SK-N-SH (cell line): ENCODE results near the gene SLC10A6. TPM values are rescaled to one million over a fixed set of nuclear protein-coding genes. Genes with fewer than 3 reads are reported as not detected.
A peak's percentile ranks its signal among the peaks of the same experiment; 100 is the strongest.

Experiments used
- CTCF ChIA-PET: fragments of 300-600, 350-600 bp; formaldehyde crosslinking; extraction: SDS; loops from one replicate; lab custom pipeline; 2021; lab: Yijun Ruan, JAX
- POLR2A ChIA-PET: fragments of 350-600 bp; sonication (Branson Sonifier 250); formaldehyde crosslinking; extraction: SDS; loops from one replicate; lab custom pipeline; 2020; ENCODE audit warnings: antibody characterized with exemption, inconsistent platforms; lab: Yijun Ruan, JAX
- DNase-seq: peaks from one replicate; pipeline ENCODE4 v3.0.0; 2012
- H2AFZ ChIP-seq: fragments of 200-600 bp; sonication (generic); 2 replicates; pipeline ENCODE4 v1.8.1; 2016; ENCODE audit warnings: antibody characterized with exemption, mild to moderate bottlenecking, low read depth
- H3F3A ChIP-seq: fragments of 200-600 bp; sonication (generic); replicated peaks from 2 replicates; pipeline ENCODE3; 2016; ENCODE audit warnings: antibody characterized with exemption, mild to moderate bottlenecking; ENCODE audit not compliant: insufficient read depth
- H3K27ac ChIP-seq, 2 experiments: fragments of 200-500 bp in 1 of 2; fragments of 200-600 bp in 1 of 2; sonication (Bioruptor generic) in 1 of 2; sonication (generic), shearing (Covaris generic) in 1 of 2; 2 replicates each; pipeline versions ENCODE4 v1.5.1 to v1.6.1; 2014 to 2016; ENCODE audit warnings: low read depth in 2 of 2, inconsistent platforms in 1 of 2, low read length in 1 of 2, mild to moderate bottlenecking in 1 of 2, mixed read lengths in 1 of 2
- H3K27me3 ChIP-seq: fragments of 200-600 bp; sonication (generic), shearing (Covaris generic); 2 replicates; pipeline ENCODE4 v1.6.1; 2016; ENCODE audit warnings: mixed run types; ENCODE audit not compliant: insufficient read depth
- H3K36me3 ChIP-seq, 2 experiments: fragments of 200-500 bp in 1 of 2; fragments of 200-600 bp in 1 of 2; sonication (Bioruptor generic) in 1 of 2; sonication (generic) in 1 of 2; replicated peaks in 1 of 2; 2 replicates each; pipeline versions ENCODE3 to v1.5.1; 2014 to 2016; ENCODE audit warnings: low read length in 1 of 2, mild to moderate bottlenecking in 1 of 2; ENCODE audit not compliant: insufficient read depth in 2 of 2, control insufficient read depth in 1 of 2
- H3K4me1 ChIP-seq, 2 experiments: fragments of 200-500 bp in 1 of 2; fragments of 200-600 bp in 1 of 2; sonication (Bioruptor generic) in 1 of 2; sonication (generic), shearing (Covaris generic) in 1 of 2; 2 replicates each; pipeline versions ENCODE4 v1.5.1 to v1.6.1; 2014 to 2016; ENCODE audit warnings: low read depth in 1 of 2, low read length in 1 of 2, mixed run types in 1 of 2; ENCODE audit not compliant: insufficient read depth in 2 of 2, control insufficient read depth in 1 of 2
- H3K4me2 ChIP-seq: fragments of 200-600 bp; sonication (generic), shearing (Covaris generic); 2 replicates; pipeline ENCODE4 v1.6.1; 2017; ENCODE audit warnings: mixed run types
- H3K4me3 ChIP-seq, 2 experiments: fragments of 200-500 bp in 1 of 2; fragments of 200-600 bp in 1 of 2; sonication (Bioruptor generic) in 1 of 2; sonication (generic), shearing (Covaris generic) in 1 of 2; 2 replicates each; pipeline versions ENCODE4 v1.5.1 to v1.8.1; 2014 to 2016; ENCODE audit warnings: low read depth in 2 of 2, inconsistent platforms in 1 of 2, low read length in 1 of 2, mild to moderate bottlenecking in 1 of 2, mixed read lengths in 1 of 2, moderate library complexity in 1 of 2
- H3K79me2 ChIP-seq: fragments of 200-600 bp; sonication (generic); 2 replicates; pipeline ENCODE4 v1.8.1; 2017; ENCODE audit warnings: mild to moderate bottlenecking; ENCODE audit not compliant: insufficient read depth
- H3K9ac ChIP-seq: fragments of 200-600 bp; sonication (generic); 2 replicates; pipeline ENCODE4 v1.6.1; 2017; ENCODE audit warnings: mixed run types
- H3K9me2 ChIP-seq: fragments of 200-600 bp; sonication (generic); 2 replicates; pipeline ENCODE4 v1.6.1; 2017; ENCODE audit warnings: mixed run types
- H3K9me3 ChIP-seq: fragments of 200-600 bp; sonication (generic); 2 replicates; pipeline ENCODE4 v1.6.1; 2017; ENCODE audit warnings: mixed run types, mild to moderate bottlenecking, moderate library complexity
- H4K20me1 ChIP-seq: fragments of 200-600 bp; sonication (generic); 2 replicates; pipeline ENCODE4 v1.6.1; 2017; ENCODE audit warnings: mild to moderate bottlenecking, mixed run types; ENCODE audit not compliant: insufficient read depth
- CHD2 ChIP-seq: fragments of 150-350 bp; IDR thresholded peaks from 2 replicates; pipeline ENCODE4 v1.6.1; 2018; ENCODE audit warnings: low read length; ENCODE audit not compliant: partially characterized antibody
- EP300 ChIP-seq, 2 experiments: IDR thresholded peaks; 2 replicates each; pipeline versions ENCODE4 v1.4.0 to v1.6.1; 2012; ENCODE audit warnings: borderline replicate concordance in 1 of 2, low read depth in 1 of 2, low read length in 1 of 2
- FOXM1 ChIP-seq: IDR thresholded peaks from 2 replicates; pipeline ENCODE4 v1.4.0; 2012; ENCODE audit warnings: low read depth, mild to moderate bottlenecking
- GABPA ChIP-seq: IDR thresholded peaks from 2 replicates; pipeline ENCODE4 v1.4.0; 2012; ENCODE audit warnings: low read depth, mild to moderate bottlenecking
- MAX ChIP-seq: IDR thresholded peaks from 2 replicates; pipeline ENCODE4 v1.4.0; 2012; ENCODE audit warnings: low read depth
- MXI1 ChIP-seq: IDR thresholded peaks from 2 replicates; pipeline ENCODE4 v1.6.1; 2012; ENCODE audit warnings: mild to moderate bottlenecking, low read depth, low read length, improper control_type of control experiment
- NFIC ChIP-seq: IDR thresholded peaks from 2 replicates; pipeline ENCODE4 v1.4.0; 2012; ENCODE audit warnings: borderline replicate concordance
- POLR2AphosphoS5 ChIP-seq: IDR thresholded peaks from 2 replicates; pipeline ENCODE4 v1.6.1; 2012; ENCODE audit warnings: low read depth, low read length
- RAD21 ChIP-seq: IDR thresholded peaks from 2 replicates; pipeline ENCODE4 v1.6.1; 2012; ENCODE audit warnings: mild to moderate bottlenecking, low read length
- RFX5 ChIP-seq: IDR thresholded peaks from 2 replicates; pipeline ENCODE4 v1.6.1; 2012; ENCODE audit warnings: mild to moderate bottlenecking, improper control_type of control experiment, low read length
- SMC3 ChIP-seq: IDR thresholded peaks from 2 replicates; pipeline ENCODE4 v1.6.1; 2012; ENCODE audit warnings: low read depth, low read length, improper control_type of control experiment
- TAF1 ChIP-seq: IDR thresholded peaks from 2 replicates; pipeline ENCODE4 v1.6.1; 2012; ENCODE audit warnings: low read depth, mild to moderate bottlenecking, low read length, moderate library complexity, borderline replicate concordance
- TEAD4 ChIP-seq: IDR thresholded peaks from 2 replicates; pipeline ENCODE4 v1.4.0; 2012; ENCODE audit warnings: mild to moderate bottlenecking, borderline replicate concordance; ENCODE audit not compliant: insufficient read depth
- WGBS: methylation state at CpG from one replicate; pipeline ENCODE4 v1.1.6; 2017; ENCODE audit warnings: low lambda C conversion rate; 5-methylcytosine and 5-hydroxymethylcytosine counted together
- polyA plus RNA-seq, 3 experiments: library from polyadenylated mRNA; depleted of rRNA; stranded (reverse); fragments of >200 nt; gene quantifications; 2 replicates each; pipeline ENCODE4 v1.2.3, GENCODE V29; 2012
- TF ChIP-seq, protein P1 (sequence below): IDR thresholded peaks from 2 replicates; pipeline ENCODE4 v1.4.0; 2012; ENCODE audit warnings: low read depth, borderline replicate concordance
- TF ChIP-seq, protein P2 (sequence below): IDR thresholded peaks from 2 replicates; pipeline ENCODE4 v1.6.1; 2012; ENCODE audit warnings: mild to moderate bottlenecking, low read depth, low read length, moderate library complexity

Gene SLC10A6
- polyA plus RNA-seq, 1 of the 3 experiments (the other 2 are of a cell fraction), result not detected

- TF ChIP-seq RFX5 (no peak), TEAD4 (no peak), MAX (no peak), POLR2AphosphoS5 (no peak), RAD21 (no peak), GABPA (no peak), NFIC (no peak), FOXM1 (no peak), CHD2 (no peak), SMC3 (no peak)
- TF ChIP-seq, protein P1, sequence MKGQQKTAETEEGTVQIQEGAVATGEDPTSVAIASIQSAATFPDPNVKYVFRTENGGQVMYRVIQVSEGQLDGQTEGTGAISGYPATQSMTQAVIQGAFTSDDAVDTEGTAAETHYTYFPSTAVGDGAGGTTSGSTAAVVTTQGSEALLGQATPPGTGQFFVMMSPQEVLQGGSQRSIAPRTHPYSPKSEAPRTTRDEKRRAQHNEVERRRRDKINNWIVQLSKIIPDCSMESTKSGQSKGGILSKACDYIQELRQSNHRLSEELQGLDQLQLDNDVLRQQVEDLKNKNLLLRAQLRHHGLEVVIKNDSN, result no peak
- Histone ChIP-seq H3K4me1 (peaks cover 3 to 8% of the 10 kb centered on the region in 2 experiments; a peak in 2 of 4 replicates), H3K9ac (no peak overlapping the region), H3K9me2 (no peaks in the 10 kb centered on the region), H3K36me3 (no peaks in the 10 kb centered on the region), H3K27ac (no peak overlapping the region), H4K20me1 (no peaks in the 10 kb centered on the region), H3K4me2 (peak overlapping the region; percentile 91; the same call in 1 of the 2 replicates), H3K79me2 (no peaks in the 10 kb centered on the region), H3K9me3 (no peaks in the 10 kb centered on the region), H3F3A (peaks cover 16% of the 10 kb centered on the region), H3K27me3 (no peaks in the 10 kb centered on the region), H2AFZ (no peak overlapping the region), H3K4me3 (no peak overlapping the region)
- POLR2A ChIA-PET, result no interaction called here
- WGBS, result 95% methylated on average over 19 of the region's 19 CpGs
- CTCF ChIA-PET, result interaction anchor here (0.8 to 21.7 kb wide), 6 partner anchors 20 to 395 kb away, joined by 3 to 294 read pairs (median 3); partner anchors contain the start of gene PTPN13
- DNase-seq, result no peak
These were observed 44.0 kb upstream of the SLC10A6 start for GRCh38 chr4:86893136-86893535.

- Histone ChIP-seq H3K9me2 (no peaks in the 10 kb centered on the region), H3K27me3 (no peaks in the 10 kb centered on the region), H3K36me3 (no peaks in the 10 kb centered on the region), H3K27ac (0 out of 4 replicates have a peak overlapping the region, but pooled peaks of 1 of the 2 experiments have one; percentile 29), H2AFZ (peak overlapping the region; percentile 93), H3F3A (peaks cover 16% of the 10 kb centered on the region), H4K20me1 (no peaks in the 10 kb centered on the region), H3K4me3 (peak overlapping the region; percentile 78 to 82), H3K9me3 (no peaks in the 10 kb centered on the region), H3K79me2 (no peaks in the 10 kb centered on the region), H3K4me1 (peaks cover 3 to 8% of the 10 kb centered on the region in 2 experiments; a peak in 2 of 4 replicates), H3K9ac (peak overlapping the region; percentile 77), H3K4me2 (peak overlapping the region; percentile 91)
- POLR2A ChIA-PET, result no interaction called here
- peak; percentile 80 for TF ChIP-seq MXI1
- TF ChIP-seq EP300 (IDR thresholded peaks at IDR 0.05; ENCODE audit: borderline replicate concordance in 1 of 2, low read depth in 1 of 2, low read length in 1 of 2), result peak in 1 of 2 experiments; percentile 44; a peak in 1 of 4 replicates
- TF ChIP-seq TAF1, result peak; percentile 12; the same call in 1 of the 2 replicates
- TF ChIP-seq, protein P2, sequence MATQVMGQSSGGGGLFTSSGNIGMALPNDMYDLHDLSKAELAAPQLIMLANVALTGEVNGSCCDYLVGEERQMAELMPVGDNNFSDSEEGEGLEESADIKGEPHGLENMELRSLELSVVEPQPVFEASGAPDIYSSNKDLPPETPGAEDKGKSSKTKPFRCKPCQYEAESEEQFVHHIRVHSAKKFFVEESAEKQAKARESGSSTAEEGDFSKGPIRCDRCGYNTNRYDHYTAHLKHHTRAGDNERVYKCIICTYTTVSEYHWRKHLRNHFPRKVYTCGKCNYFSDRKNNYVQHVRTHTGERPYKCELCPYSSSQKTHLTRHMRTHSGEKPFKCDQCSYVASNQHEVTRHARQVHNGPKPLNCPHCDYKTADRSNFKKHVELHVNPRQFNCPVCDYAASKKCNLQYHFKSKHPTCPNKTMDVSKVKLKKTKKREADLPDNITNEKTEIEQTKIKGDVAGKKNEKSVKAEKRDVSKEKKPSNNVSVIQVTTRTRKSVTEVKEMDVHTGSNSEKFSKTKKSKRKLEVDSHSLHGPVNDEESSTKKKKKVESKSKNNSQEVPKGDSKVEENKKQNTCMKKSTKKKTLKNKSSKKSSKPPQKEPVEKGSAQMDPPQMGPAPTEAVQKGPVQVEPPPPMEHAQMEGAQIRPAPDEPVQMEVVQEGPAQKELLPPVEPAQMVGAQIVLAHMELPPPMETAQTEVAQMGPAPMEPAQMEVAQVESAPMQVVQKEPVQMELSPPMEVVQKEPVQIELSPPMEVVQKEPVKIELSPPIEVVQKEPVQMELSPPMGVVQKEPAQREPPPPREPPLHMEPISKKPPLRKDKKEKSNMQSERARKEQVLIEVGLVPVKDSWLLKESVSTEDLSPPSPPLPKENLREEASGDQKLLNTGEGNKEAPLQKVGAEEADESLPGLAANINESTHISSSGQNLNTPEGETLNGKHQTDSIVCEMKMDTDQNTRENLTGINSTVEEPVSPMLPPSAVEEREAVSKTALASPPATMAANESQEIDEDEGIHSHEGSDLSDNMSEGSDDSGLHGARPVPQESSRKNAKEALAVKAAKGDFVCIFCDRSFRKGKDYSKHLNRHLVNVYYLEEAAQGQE, result no peak
- WGBS, result 10% methylated on average over 12 of the region's 13 CpGs
- CTCF ChIA-PET, result interaction anchor here (0.8 to 21.7 kb wide), 6 partner anchors 19 to 394 kb away, joined by 3 to 294 read pairs (median 3); partner anchors contain the start of gene PTPN13
- no peak for DNase-seq
These were observed 43.4 kb upstream of the SLC10A6 start for GRCh38 chr4:86892636-86892960.
